H1 (cell line): ENCODE measurements around the gene TSPEAR.

ENCODE experiments used
- CEBPB ChIP-seq: IDR thresholded peaks from 2 replicates; pipeline ENCODE4 v1.6.1; 2012; ENCODE audit warnings: low read depth, low read length
- CTCF ChIP-seq, 3 experiments: IDR thresholded peaks; 1 replicate in 2 of 3; 2 replicates in 1 of 3; pipeline versions ENCODE4 v1.5.1 to v1.6.1; 2011; ENCODE audit warnings: low read length in 3 of 3, mild to moderate bottlenecking in 3 of 3, inconsistent platforms in 2 of 3, low read depth in 1 of 3, moderate library complexity in 1 of 3; ENCODE audit not compliant: insufficient read depth in 1 of 3; ENCODE audit errors: control extremely low read depth in 1 of 3
- EZH2 ChIP-seq: fragments of 200-600 bp; sonication (generic); IDR thresholded peaks from 2 replicates; pipeline ENCODE4 v1.7.1; 2012; ENCODE audit warnings: low read depth, mild to moderate bottlenecking, moderate library complexity, low read length, inconsistent platforms; ENCODE audit not compliant: severe bottlenecking
- NRF1 ChIP-seq: IDR thresholded peaks from 2 replicates; pipeline ENCODE4 v1.6.1; 2011; ENCODE audit warnings: mild to moderate bottlenecking, low read depth, low read length, improper control_type of control experiment
- SIX5 ChIP-seq: IDR thresholded peaks from 2 replicates; pipeline ENCODE4 v1.6.1; 2011; ENCODE audit warnings: mild to moderate bottlenecking, low read depth, low read length

- no peak for TF ChIP-seq EZH2
- TF ChIP-seq CTCF (IDR thresholded peaks at IDR 0.05; ENCODE audit: control extremely low read depth in 1 of 3, insufficient read depth in 1 of 3, low read depth in 1 of 3, low read length in 3 of 3): no peak
- TF ChIP-seq NRF1: no peak
- no peak for TF ChIP-seq SIX5
- TF ChIP-seq CEBPB: no peak
These were observed 117.6 kb downstream of the TSPEAR start for GRCh38 chr21:44593598-44594405.
